Measurements from ENCODE around the gene CLDND2. TPM values are rescaled to one million over a fixed set of nuclear protein-coding genes. Genes with fewer than 3 reads are reported as not detected.

Gene CLDND2
- total RNA-seq, 1 experiment from 2014 or later: not detected

DNA sequence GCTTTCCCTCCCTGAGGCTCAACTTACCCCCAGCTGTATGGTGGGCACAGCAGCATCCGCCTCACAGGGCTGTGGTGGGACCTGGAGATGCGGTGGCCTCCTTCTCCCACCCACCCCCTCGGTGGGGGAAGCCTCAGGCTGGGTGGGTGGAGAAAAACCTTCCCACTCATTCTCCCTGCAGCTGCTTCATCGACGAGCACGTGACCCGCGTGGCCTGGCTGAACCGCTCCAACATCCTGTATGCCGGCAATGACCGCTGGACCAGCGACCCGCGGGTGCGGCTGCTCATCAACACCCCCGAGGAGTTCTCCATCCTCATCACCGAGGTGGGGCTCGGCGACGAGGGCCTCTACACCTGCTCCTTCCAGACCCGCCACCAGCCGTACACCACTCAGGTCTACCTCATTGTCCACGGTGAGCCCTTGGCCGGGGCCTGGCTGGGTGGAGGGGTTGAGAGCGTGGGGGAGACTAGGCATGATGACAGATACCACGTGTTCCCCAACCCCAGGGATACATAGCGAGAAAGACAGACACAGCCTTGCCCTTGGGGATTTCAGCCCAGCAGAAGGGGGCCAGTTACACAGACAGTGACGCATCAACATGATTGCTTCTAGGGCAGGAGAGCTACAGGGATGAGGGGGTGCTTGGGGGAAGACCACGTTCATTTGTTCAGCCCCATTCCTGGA lies 45.2 kb downstream of the CLDND2 start:
- Histone ChIP-seq H3K4ac (ENCODE audit: low read depth, low read length) (no peak overlapping the region), H3K4me1 (ENCODE audit: insufficient read depth, low read length) (no peaks in the 10 kb centered on the region; the same call in 1 of the 2 replicates), H2BK12ac (ENCODE audit: insufficient read length, low read depth, low read length) (no peak overlapping the region), H3K9ac (ENCODE audit: extremely low read depth, insufficient read length, low read length) (no peak overlapping the region), H3K14ac (ENCODE audit: insufficient read depth, low read length) (no peak overlapping the region; the same call in 1 of the 2 replicates), H3K23me2 (ENCODE audit: insufficient read length, low read depth, low read length, poor library complexity, severe bottlenecking) (peaks cover 8% of the 10 kb centered on the region), H4K20me1 (ENCODE audit: control insufficient read depth, insufficient read depth, insufficient read length) (no peaks in the 10 kb centered on the region), H2AK5ac (ENCODE audit: insufficient read length, low read length) (no peak overlapping the region), H2BK15ac (ENCODE audit: low read depth, low read length) (no peak overlapping the region), H2BK5ac (ENCODE audit: insufficient read length, low read length) (no peak overlapping the region), H3K23ac (ENCODE audit: insufficient read length, low read depth, low read length) (no peak overlapping the region), H3K56ac (ENCODE audit: insufficient read length, low read depth, low read length) (no peak overlapping the region), H4K91ac (ENCODE audit: insufficient read length, low read depth, low read length) (no peak overlapping the region), H4K5ac (ENCODE audit: insufficient read length, low read depth, low read length) (no peak overlapping the region), H3K9me3 (ENCODE audit: control insufficient read depth, low read depth, low read length) (no peaks in the 10 kb centered on the region), H4K8ac (replicated peaks; ENCODE audit: insufficient read length, low read depth, low read length) (no peak overlapping the region), H3K27ac (ENCODE audit: insufficient read length, low read depth, low read length) (no peak overlapping the region), H2BK20ac (ENCODE audit: low read depth, low read length, poor library complexity, severe bottlenecking) (no peak overlapping the region), H3K18ac (ENCODE audit: insufficient read length, low read depth, low read length) (no peak overlapping the region), H3K79me2 (ENCODE audit: insufficient read depth, low read length) (no peaks in the 10 kb centered on the region), H3T11ph (ENCODE audit: low read length) (no peak overlapping the region), H3K79me1 (ENCODE audit: insufficient read depth, low read depth, low read length, poor library complexity, severe bottlenecking) (no peaks in the 10 kb centered on the region), H3K27me3 (ENCODE audit: insufficient read depth, low read length) (no peaks in the 10 kb centered on the region), H2BK120ac (ENCODE audit: low read depth, low read length, poor library complexity, severe bottlenecking) (no peak overlapping the region), H3K4me2 (ENCODE audit: insufficient read depth, insufficient read length, low read length) (no peak overlapping the region), H2AFZ (ENCODE audit: low read length) (no peak overlapping the region)
- WGBS (ENCODE audit: extremely low coverage, insufficient read length, low lambda C conversion rate): no CpG with 5 or more reads among the region's 29 CpGs
- H3K9me3 Mint-ChIP-seq: no peaks in the 10 kb centered on the region
- H3K36me3 Mint-ChIP-seq (ENCODE audit: insufficient read depth in 1 of 3, low read depth in 3 of 3): peaks cover 5 to 15% (median 9%) of the 10 kb centered on the region in 3 experiments; a peak in 5 of 7 replicates
- peaks cover 5% of the 10 kb centered on the region for H3K27me3 Mint-ChIP-seq (ENCODE audit: low read depth)
- H3K4me3 Mint-ChIP-seq: no peak overlapping the region
- H3K4me1 Mint-ChIP-seq: peaks cover 8 to 19% of the 10 kb centered on the region in 2 experiments
- H3K27ac Mint-ChIP-seq: no peak overlapping the region
- DNase-seq: no peak
- TF ChIP-seq, protein P1, sequence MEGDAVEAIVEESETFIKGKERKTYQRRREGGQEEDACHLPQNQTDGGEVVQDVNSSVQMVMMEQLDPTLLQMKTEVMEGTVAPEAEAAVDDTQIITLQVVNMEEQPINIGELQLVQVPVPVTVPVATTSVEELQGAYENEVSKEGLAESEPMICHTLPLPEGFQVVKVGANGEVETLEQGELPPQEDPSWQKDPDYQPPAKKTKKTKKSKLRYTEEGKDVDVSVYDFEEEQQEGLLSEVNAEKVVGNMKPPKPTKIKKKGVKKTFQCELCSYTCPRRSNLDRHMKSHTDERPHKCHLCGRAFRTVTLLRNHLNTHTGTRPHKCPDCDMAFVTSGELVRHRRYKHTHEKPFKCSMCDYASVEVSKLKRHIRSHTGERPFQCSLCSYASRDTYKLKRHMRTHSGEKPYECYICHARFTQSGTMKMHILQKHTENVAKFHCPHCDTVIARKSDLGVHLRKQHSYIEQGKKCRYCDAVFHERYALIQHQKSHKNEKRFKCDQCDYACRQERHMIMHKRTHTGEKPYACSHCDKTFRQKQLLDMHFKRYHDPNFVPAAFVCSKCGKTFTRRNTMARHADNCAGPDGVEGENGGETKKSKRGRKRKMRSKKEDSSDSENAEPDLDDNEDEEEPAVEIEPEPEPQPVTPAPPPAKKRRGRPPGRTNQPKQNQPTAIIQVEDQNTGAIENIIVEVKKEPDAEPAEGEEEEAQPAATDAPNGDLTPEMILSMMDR (conservative IDR thresholded peaks at IDR 0.05): no peak

Data from H9 (cell line).